Erythroblast (primary cell): Measurements from ENCODE around the gene KRT86.

ENCODE experiments used
- DNase-seq, 2 experiments: peaks; one replicate each; lab custom pipeline; 2025; lab: John Stamatoyannopoulos, UW
- GATA1 ChIP-seq: IDR thresholded peaks from 2 replicates; pipeline ENCODE4 v1.6.1; 2011; ENCODE audit warnings: low read depth, mild to moderate bottlenecking, control low read depth, low read length, moderate library complexity
- POLR2A ChIP-seq: IDR thresholded peaks from 2 replicates; pipeline ENCODE4 v1.6.1; 2011; ENCODE audit warnings: mild to moderate bottlenecking, low read length

The KRT86 gene

DNA sequence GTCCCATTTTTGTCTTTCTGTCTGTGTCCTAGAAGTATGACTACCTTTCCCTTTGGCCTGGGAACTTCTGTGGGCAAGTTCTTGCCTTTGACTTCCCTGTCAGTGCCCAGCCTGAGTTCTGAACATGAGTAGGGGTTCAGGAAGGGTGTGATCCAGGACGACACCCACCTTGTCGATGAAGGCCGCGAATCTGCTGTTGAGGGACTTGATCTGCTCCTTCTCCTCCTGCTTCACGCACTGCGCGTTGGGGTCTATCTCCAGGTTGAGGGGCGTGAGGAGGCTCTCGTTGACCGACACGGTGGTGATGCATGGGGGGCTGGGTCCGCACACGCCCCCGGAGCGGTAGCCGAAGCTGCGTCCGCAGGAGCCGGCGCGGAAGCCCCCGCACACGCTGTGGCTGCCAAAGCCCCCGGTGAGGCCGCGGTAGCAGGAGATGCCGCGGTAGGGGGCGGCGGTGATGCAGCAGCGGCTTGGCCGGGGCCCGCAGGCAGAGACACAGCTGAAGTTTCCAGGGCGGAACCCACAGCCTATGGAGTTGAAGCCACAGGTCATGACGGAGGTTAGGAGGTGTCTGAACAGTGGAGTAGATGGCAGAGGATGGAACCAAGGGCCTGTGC is 46.4 kb downstream of the KRT86 start, which contains the start of gene KRT83:
KRT83 (minus strand) TSS at position 615 of the 617 bp plus-strand sequence; CDS start at position 552, 63 bp downstream.
- no peak for DNase-seq
- TF ChIP-seq GATA1 (no peak), POLR2A (no peak)

DNA sequence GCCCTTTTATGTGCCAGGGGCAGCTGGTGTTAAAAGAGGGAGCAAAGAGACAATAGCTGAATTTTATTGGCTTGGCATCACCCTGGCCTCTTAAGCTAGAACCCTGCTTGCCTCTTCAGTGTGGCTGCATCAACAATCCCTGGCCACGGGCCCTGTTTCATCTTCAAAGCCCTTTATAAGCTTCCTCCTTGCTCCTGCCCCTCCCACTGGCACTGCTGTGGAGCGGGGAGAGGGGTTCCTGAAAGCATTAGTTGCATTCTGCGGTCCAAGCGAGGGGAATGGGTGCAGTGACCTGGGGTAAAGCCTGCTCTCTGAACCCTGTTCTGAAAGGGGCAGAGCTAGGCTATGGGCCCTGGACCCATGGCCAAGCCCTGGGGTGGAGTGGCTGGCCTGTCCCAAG is 47.0 kb downstream of the KRT86 start:
- TF ChIP-seq POLR2A, result no peak
- TF ChIP-seq GATA1, result no peak
- no peak for DNase-seq

GRCh38 chr12:52322069-52322468 is 47.6 kb downstream of the KRT86 start:
- TF ChIP-seq POLR2A (no peak), GATA1 (no peak)
- DNase-seq, result no peak

GRCh38 chr12:52323001-52323400 is 48.6 kb downstream of the KRT86 start:
- DNase-seq, result no peak
- no peak for TF ChIP-seq POLR2A
- no peak for TF ChIP-seq GATA1

DNA sequence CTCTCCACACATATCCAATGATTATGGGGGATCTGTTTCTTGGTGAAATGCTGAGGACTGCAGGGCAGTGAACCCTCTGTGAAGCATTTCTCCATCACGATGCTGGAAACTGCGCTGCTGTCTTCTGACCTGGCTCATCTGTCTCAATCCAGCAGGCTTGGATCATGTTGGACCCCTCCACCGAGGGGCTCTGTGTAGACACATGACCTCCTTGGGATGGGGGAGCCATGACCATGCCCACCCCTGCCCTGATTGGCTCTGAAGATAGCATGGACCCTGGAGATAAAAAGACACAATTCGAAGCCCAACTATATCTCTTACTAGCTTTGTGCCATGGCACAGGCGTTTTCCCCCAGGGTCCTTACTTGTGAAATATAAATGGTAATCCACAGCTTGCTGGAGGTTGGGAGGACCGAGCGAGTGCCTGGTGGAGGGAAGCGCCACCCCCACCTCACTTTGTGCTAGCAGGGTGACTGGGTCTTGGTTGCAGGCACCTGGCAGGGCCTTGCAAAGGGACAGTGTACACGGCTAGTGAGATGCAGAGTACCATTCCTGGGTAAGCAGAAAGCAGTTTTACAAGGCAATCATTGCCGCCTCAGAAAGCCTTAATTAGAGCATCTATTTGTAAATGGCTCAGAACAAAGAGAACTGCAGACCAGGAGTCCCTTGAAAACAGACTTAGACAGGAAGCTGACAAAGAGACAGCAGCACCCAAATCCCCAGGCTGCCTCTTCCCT is 49.1 kb downstream of the KRT86 start:
- DNase-seq, result no peak

GRCh38 chr12:52324153-52324444 is 49.7 kb downstream of the KRT86 start:
- DNase-seq, result no peak
- TF ChIP-seq POLR2A (no peak), GATA1 (no peak)

More for the DNA sequence above, 49.1 kb downstream of the KRT86 start:
- TF ChIP-seq POLR2A, result no peak
- TF ChIP-seq GATA1, result no peak

GRCh38 chr12:52327052-52327829 is 52.8 kb downstream of the KRT86 start:
- DNase-seq, result peak; percentile 61 to 72
- TF ChIP-seq GATA1 (no peak), POLR2A (no peak)

DNA sequence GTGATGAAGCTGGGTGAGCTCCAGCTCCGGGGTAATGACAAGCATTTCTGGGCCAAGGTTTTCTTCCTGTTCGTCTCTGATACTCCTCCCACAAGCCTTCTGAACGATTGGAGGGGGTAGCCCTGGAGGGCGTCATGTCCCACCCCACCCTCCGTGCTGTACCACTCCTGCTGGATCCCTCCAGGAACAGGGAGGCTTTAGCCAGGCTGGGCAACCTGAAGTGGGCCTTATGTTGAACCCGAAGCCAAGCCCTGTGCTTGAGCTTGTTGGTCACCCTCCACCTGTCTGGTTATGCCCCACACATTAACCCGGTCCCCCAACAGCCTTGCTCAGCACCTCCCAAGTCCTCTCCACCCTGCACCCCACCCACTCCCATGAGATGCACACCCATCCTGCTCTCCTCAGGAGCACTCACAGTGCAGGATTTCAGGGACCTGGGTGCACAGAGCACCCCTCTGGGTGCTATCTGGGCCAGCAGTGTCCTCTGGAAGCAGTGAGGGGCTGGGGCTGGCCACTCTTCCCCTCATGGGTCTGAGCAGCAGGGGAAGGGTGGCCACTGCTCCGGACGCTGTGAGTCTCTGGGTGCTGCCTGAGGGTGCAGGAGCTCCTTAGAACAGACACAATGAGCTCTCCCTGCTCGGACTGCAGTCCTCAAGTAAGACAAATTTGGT is 53.5 kb downstream of the KRT86 start:
- TF ChIP-seq POLR2A, result no peak
- TF ChIP-seq GATA1, result no peak
- no peak for DNase-seq

DNA sequence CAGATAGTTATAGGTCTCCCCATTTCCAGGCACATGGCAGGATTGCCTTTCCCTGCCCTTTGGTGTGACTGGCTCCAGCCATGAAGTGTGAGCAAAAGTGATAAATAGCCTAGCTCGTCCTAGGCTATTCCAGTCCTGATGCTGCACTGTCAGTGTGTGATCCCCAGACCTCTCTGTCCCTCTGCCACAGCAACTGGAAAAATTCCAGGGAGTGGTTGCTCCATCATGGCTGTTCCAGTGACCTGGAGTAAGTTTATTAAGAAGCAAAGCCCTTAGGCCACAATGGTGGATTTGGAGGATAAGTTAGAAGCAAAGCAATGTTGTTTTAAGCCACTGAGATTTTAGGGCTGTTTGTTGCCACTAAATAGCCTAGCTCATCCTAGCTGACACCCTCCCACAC is 56.6 kb downstream of the KRT86 start:
- TF ChIP-seq GATA1 (no peak), POLR2A (no peak)
- DNase-seq, result no peak

GRCh38 chr12:52331833-52332232 is 57.4 kb downstream of the KRT86 start:
- DNase-seq, result no peak
- TF ChIP-seq POLR2A (no peak), GATA1 (no peak)

DNA sequence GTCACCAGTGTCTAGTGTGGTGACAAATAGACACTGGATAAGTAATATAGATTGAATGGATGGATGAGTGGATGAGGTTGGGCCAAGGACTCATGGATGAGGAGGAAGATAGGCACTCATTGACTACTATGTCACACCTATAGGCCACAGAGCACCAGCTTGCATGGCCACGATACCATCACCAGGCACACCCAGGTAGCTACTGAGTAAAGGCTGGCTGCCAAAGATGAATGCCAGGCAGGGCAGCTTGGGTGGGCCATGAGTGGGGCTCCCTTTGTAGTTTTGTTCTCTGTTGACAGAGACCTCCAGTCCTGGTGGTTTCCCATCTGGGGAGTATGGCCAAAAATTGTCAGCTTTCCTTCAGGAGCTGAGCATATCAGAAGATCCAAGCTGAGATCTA is 57.9 kb downstream of the KRT86 start:
- no peak for DNase-seq
- TF ChIP-seq POLR2A (no peak), GATA1 (no peak)

GRCh38 chr12:52333321-52333720 is 58.9 kb downstream of the KRT86 start:
- TF ChIP-seq POLR2A, result no peak
- TF ChIP-seq GATA1, result no peak
- no peak for DNase-seq

DNA sequence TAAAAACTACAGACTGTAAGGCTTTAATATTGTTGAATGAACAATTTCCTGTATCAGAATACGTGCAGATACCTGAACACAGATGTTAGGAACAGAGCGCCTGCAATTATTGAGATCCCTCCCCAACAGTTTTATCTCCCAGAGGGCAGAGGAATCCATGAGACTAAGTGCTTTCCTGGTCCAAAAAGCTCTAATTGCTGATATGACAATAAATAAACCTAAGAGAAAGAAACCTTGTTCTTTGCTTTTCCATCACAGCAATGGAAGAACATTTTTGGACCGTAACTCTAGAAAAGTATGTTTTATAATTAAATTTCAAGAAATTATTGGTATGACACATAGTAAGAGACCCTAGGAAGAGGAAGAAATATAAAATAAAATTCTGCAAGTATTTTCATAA is 59.7 kb downstream of the KRT86 start:
- no peak for DNase-seq
- TF ChIP-seq GATA1 (no peak), POLR2A (no peak)

- no peak for DNase-seq
- no peak for TF ChIP-seq GATA1
- TF ChIP-seq POLR2A, result no peak
These were observed 61.3 kb downstream of the KRT86 start for GRCh38 chr12:52335598-52336262.
